ENCODE results near the gene ENTPD2.

The ENTPD2 gene

DNA sequence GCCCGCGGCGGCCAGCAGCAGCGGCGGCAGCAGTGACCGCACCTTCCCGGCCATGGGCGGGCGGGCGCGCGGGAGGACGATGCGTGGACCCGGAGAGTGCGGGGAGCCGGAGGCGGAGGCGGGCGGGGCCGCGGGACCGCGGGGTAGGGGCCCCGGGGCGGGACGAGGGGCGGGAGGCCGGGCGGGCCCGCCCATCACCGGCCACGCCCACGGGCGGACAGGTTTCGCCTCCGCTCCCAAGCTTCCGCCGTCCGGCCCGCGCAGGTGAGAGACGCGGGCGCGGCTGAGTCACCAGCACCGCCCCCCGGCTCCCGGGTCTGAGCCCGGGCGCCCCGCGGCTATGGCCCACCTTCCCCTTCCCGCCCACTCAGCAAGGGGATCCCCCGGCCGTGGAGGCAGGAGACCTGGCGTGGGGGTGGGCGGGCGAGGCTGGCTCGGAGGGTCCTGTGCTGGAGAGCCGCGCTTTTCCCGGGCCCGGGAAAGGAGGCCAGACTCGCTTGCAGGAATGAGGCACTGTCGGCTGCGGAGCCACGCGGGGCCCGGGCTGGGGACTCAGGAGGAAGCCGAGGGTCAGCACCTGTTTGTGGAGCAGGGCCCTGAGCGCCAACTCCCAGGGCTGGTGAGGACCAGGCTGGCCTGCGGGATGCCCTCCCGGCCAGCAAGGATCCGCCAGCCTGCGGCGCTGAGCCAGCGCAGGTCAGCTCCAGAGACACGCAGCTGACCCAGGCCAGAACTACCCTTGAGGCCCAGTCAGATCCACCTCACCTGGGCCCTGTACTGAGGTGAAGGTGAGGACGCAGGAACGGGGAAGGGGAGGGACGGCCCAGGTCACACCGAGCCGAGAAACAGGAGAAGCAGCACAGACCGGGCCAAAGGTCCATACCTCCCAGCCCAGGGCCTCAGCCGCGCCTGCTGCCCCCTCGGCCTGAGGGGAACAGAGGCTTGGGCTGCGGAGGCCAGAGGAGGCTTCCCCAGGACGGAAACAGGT is at the start of gene ENTPD2:
Gene ENTPD2, minus strand, starts transcription at position 118 of the 988 bp plus-strand sequence. Its CDS starts 64 bp downstream, at position 54.
- Histone ChIP-seq H3K27me3 (ENCODE audit: insufficient read depth, low read depth, severe bottlenecking) (peaks cover 5% of the 10 kb centered on the region), H3K27ac (no peak within 1 kb of the TSS), H3K4me3 (ENCODE audit: low read depth, low read length) (no peak within 1 kb of the TSS), H3K36me3 (no peaks in the 10 kb centered on the region), H3K9me3 (ENCODE audit: severe bottlenecking) (no peaks in the 10 kb centered on the region)
- TF ChIP-seq, protein P1, sequence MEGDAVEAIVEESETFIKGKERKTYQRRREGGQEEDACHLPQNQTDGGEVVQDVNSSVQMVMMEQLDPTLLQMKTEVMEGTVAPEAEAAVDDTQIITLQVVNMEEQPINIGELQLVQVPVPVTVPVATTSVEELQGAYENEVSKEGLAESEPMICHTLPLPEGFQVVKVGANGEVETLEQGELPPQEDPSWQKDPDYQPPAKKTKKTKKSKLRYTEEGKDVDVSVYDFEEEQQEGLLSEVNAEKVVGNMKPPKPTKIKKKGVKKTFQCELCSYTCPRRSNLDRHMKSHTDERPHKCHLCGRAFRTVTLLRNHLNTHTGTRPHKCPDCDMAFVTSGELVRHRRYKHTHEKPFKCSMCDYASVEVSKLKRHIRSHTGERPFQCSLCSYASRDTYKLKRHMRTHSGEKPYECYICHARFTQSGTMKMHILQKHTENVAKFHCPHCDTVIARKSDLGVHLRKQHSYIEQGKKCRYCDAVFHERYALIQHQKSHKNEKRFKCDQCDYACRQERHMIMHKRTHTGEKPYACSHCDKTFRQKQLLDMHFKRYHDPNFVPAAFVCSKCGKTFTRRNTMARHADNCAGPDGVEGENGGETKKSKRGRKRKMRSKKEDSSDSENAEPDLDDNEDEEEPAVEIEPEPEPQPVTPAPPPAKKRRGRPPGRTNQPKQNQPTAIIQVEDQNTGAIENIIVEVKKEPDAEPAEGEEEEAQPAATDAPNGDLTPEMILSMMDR (IDR thresholded peaks at IDR 0.05; ENCODE audit: low read depth, low read length): no peak
- no peak for DNase-seq

DNA sequence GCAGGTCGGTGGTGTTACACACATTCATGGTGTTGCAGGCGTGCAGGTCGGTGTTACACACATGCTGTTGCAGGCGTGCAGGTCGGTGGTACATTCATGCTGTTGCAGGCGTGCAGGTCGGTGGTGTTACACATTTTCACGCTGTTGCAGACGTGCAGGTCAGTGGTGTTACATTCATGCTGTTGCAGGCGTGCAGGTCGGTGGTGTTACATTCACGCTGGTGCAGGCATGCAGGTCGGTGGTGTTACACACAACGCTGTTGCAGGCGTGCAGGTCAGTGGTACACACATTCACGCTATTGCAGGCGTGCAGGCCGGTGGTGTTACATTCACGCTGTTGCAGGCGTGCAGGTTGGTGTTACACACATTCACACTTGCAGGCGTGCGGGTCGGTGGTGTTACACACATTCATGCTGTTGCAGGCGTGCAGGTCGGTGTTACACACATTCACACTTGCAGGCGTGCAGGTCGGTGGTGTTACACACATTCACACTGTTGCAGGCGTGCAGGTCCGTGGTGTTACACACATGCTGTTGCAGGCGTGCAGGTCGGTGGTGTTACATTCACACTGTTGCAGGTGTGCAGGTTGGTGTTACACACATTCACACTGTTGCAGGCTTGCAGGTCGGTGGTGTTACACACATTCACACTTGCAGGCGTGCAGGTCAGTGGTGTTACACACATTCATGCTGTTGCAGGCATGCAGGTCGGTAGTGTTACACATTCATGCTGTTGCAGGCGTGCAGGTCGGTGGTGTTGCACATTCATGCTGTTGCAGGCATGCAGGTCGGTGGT is 49.5 kb upstream of the ENTPD2 start:
- peaks cover 3% of the 10 kb centered on the region for H3K9me3 ChIP-seq (ENCODE audit: severe bottlenecking)
- H3K4me3 ChIP-seq (ENCODE audit: low read depth, low read length): no peak overlapping the region
- no peak overlapping the region for H3K27ac ChIP-seq
- TF ChIP-seq, protein P1 (IDR thresholded peaks at IDR 0.05; ENCODE audit: low read depth, low read length): no peak
- H3K27me3 ChIP-seq (ENCODE audit: insufficient read depth, low read depth, severe bottlenecking): no peaks in the 10 kb centered on the region
- peaks cover 70% of the 10 kb centered on the region for H3K36me3 ChIP-seq
- DNase-seq: no peak

- Histone ChIP-seq H3K27me3 (ENCODE audit: insufficient read depth, low read depth, severe bottlenecking) (no peaks in the 10 kb centered on the region), H3K27ac (no peak overlapping the region), H3K4me3 (ENCODE audit: low read depth, low read length) (no peak overlapping the region), H3K36me3 (peaks cover 61% of the 10 kb centered on the region), H3K9me3 (ENCODE audit: severe bottlenecking) (peaks cover 3% of the 10 kb centered on the region)
- TF ChIP-seq, protein P1 (IDR thresholded peaks at IDR 0.05; ENCODE audit: low read depth, low read length): no peak
- DNase-seq: no peak
Observed at GRCh38 chr9:137099231-137099630, 45.4 kb upstream of the ENTPD2 start.

DNA sequence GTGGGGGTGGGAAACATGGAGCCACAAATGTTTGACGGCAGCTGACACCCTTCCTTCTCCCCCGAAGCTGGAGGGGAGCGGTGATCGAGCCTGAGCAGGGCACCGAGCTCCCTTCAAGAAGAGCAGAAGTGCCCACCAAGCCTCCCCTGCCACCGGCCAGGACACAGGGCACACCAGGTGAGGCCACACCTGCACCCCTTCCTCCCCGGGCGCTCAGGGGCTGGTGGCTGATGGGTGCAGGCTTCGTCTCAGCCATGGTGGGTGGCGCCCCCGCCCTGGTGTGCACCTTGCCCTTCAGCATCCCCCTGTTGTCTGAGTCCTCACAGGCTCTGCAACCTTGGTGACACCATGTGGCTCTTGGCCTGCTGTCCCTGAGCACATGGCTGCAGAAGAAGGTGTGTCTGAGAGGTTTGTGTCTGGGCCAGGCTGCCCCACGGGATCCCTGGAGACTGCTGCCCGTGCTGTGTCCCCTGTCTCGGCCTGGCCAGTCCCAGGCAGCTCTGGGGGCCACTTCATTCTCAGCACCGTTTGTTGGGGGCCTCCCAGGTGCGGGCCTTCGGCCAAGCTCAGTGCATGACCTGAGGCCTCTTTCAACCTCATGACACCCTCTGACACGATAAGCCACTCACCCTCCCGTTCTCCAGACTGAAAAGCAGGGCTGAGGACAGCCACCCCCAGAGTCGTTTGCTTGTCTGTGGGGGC is 44.1 kb upstream of the ENTPD2 start:
- TF ChIP-seq, protein P1 (IDR thresholded peaks at IDR 0.05; ENCODE audit: low read depth, low read length): no peak
- Histone ChIP-seq H3K27ac (no peak overlapping the region), H3K36me3 (peaks cover 57% of the 10 kb centered on the region), H3K9me3 (ENCODE audit: severe bottlenecking) (peaks cover 3% of the 10 kb centered on the region), H3K27me3 (ENCODE audit: insufficient read depth, low read depth, severe bottlenecking) (no peaks in the 10 kb centered on the region), H3K4me3 (ENCODE audit: low read depth, low read length) (no peak overlapping the region)
- DNase-seq: no peak

- DNase-seq: no peak
- H3K27ac ChIP-seq: no peak overlapping the region
- peaks cover 3% of the 10 kb centered on the region for H3K9me3 ChIP-seq (ENCODE audit: severe bottlenecking)
- TF ChIP-seq, protein P1 (IDR thresholded peaks at IDR 0.05; ENCODE audit: low read depth, low read length): no peak
- no peak overlapping the region for H3K4me3 ChIP-seq (ENCODE audit: low read depth, low read length)
- H3K36me3 ChIP-seq: peaks cover 62% of the 10 kb centered on the region
- no peaks in the 10 kb centered on the region for H3K27me3 ChIP-seq (ENCODE audit: insufficient read depth, low read depth, severe bottlenecking)
Observed at GRCh38 chr9:137096785-137097546, 43.1 kb upstream of the ENTPD2 start.

All from WERI-Rb-1 (cell line).